ENCODE measurements around the gene IDS. TPM values are rescaled to one million over a fixed set of nuclear protein-coding genes. Genes with fewer than 3 reads are reported as not detected.

The IDS gene
- total RNA-seq, 1 donor from 2014 or later, result 67.6 TPM

GRCh38 chrX:149499766-149500165, 5.3 kb downstream of the IDS start:
- Mint-ChIP-seq H3K27ac (ENCODE audit: unreplicated experiment) (no peak overlapping the region), H3K36me3 (ENCODE audit: unreplicated experiment) (peaks cover 13% of the 10 kb centered on the region), H3K4me1 (ENCODE audit: unreplicated experiment) (peaks cover 24% of the 10 kb centered on the region), H3K27me3 (ENCODE audit: unreplicated experiment) (no peaks in the 10 kb centered on the region), H3K9me3 (ENCODE audit: unreplicated experiment) (no peaks in the 10 kb centered on the region), H3K4me3 (ENCODE audit: unreplicated experiment) (no peak overlapping the region)
- TF ChIP-seq CTCF (IDR thresholded peaks at IDR 0.05), result no peak
- DNase-seq (ENCODE audit: extremely low spot score, unreplicated experiment), result no peak

- no peak overlapping the region for H3K27ac Mint-ChIP-seq (ENCODE audit: unreplicated experiment)
- no peak for TF ChIP-seq CTCF (IDR thresholded peaks at IDR 0.05)
- H3K9me3 Mint-ChIP-seq (ENCODE audit: unreplicated experiment), result no peaks in the 10 kb centered on the region
- no peak overlapping the region for H3K4me3 Mint-ChIP-seq (ENCODE audit: unreplicated experiment)
- DNase-seq (ENCODE audit: extremely low spot score, unreplicated experiment), result no peak
- H3K27me3 Mint-ChIP-seq (ENCODE audit: unreplicated experiment), result no peaks in the 10 kb centered on the region
- H3K4me1 Mint-ChIP-seq (ENCODE audit: unreplicated experiment), result peaks cover 17% of the 10 kb centered on the region
- peaks cover 14% of the 10 kb centered on the region for H3K36me3 Mint-ChIP-seq (ENCODE audit: unreplicated experiment)
Measured at GRCh38 chrX:149498767-149499166, 6.3 kb downstream of the IDS start.

- peaks cover 17% of the 10 kb centered on the region for H3K4me1 Mint-ChIP-seq (ENCODE audit: unreplicated experiment)
- H3K27ac Mint-ChIP-seq (ENCODE audit: unreplicated experiment), result peak overlapping the region; percentile 2
- H3K9me3 Mint-ChIP-seq (ENCODE audit: unreplicated experiment), result no peaks in the 10 kb centered on the region
- no peak for TF ChIP-seq CTCF (IDR thresholded peaks at IDR 0.05)
- DNase-seq (ENCODE audit: extremely low spot score, unreplicated experiment), result no peak
- H3K27me3 Mint-ChIP-seq (ENCODE audit: unreplicated experiment), result no peaks in the 10 kb centered on the region
- no peak overlapping the region for H3K4me3 Mint-ChIP-seq (ENCODE audit: unreplicated experiment)
- peaks cover 14% of the 10 kb centered on the region for H3K36me3 Mint-ChIP-seq (ENCODE audit: unreplicated experiment)
Measured at GRCh38 chrX:149497626-149498025, 7.5 kb downstream of the IDS start.

- no peak for TF ChIP-seq CTCF (IDR thresholded peaks at IDR 0.05)
- Mint-ChIP-seq H3K4me1 (ENCODE audit: unreplicated experiment) (peaks cover 17% of the 10 kb centered on the region), H3K27me3 (ENCODE audit: unreplicated experiment) (no peaks in the 10 kb centered on the region), H3K27ac (ENCODE audit: unreplicated experiment) (no peak overlapping the region), H3K4me3 (ENCODE audit: unreplicated experiment) (no peak overlapping the region), H3K9me3 (ENCODE audit: unreplicated experiment) (no peaks in the 10 kb centered on the region), H3K36me3 (ENCODE audit: unreplicated experiment) (peaks cover 14% of the 10 kb centered on the region)
- DNase-seq (ENCODE audit: extremely low spot score, unreplicated experiment), result no peak
Measured at GRCh38 chrX:149497054-149497453, 8.1 kb downstream of the IDS start.

GRCh38 chrX:149495573-149496071, 9.5 kb downstream of the IDS start:
- H3K27me3 Mint-ChIP-seq (ENCODE audit: unreplicated experiment), result no peaks in the 10 kb centered on the region
- peak overlapping the region; percentile 41 for H3K27ac Mint-ChIP-seq (ENCODE audit: unreplicated experiment)
- TF ChIP-seq CTCF (IDR thresholded peaks at IDR 0.05), result no peak
- H3K4me1 Mint-ChIP-seq (ENCODE audit: unreplicated experiment), result peaks cover 17% of the 10 kb centered on the region
- H3K4me3 Mint-ChIP-seq (ENCODE audit: unreplicated experiment), result no peak overlapping the region
- H3K36me3 Mint-ChIP-seq (ENCODE audit: unreplicated experiment), result peaks cover 14% of the 10 kb centered on the region
- H3K9me3 Mint-ChIP-seq (ENCODE audit: unreplicated experiment), result no peaks in the 10 kb centered on the region
- DNase-seq (ENCODE audit: extremely low spot score, unreplicated experiment), result no peak

Data from osteocyte (in vitro differentiated cells).